ENCODE measurements around the gene COTL1.
"Not testable (repeated sequence)": the region's sequence is repeated elsewhere in the genome, so short reads cannot be mapped to it uniquely, and the experiment has no call there.

Gene COTL1

GRCh38 chr16:84629580-84629979 is 11.7 kb upstream of the COTL1 start:
- Histone ChIP-seq H3K79me2 (ENCODE audit: low read length) (no peaks in the 10 kb centered on the region), H3K4me1 (ENCODE audit: low read length) (peaks cover 6% of the 10 kb centered on the region), H3K36me3 (replicated peaks; ENCODE audit: insufficient read depth, low read length) (no peaks in the 10 kb centered on the region), H3K4me3 (ENCODE audit: low read length) (no peak overlapping the region), H4K20me1 (ENCODE audit: insufficient read depth, low read length) (no peaks in the 10 kb centered on the region), H3K4me2 (ENCODE audit: low read depth, low read length) (no peak overlapping the region), H3K9me2 (replicated peaks; ENCODE audit: insufficient read depth, low read length) (no peaks in the 10 kb centered on the region), H3F3A (ENCODE audit: insufficient read depth, low read length) (peaks cover 8% of the 10 kb centered on the region), H3K9me3 (replicated peaks; ENCODE audit: insufficient read depth, low read length) (no peaks in the 10 kb centered on the region), H2AFZ (ENCODE audit: low read length) (no peak overlapping the region), H3K27ac (ENCODE audit: low read length) (no peak overlapping the region), H3K27me3 (replicated peaks; ENCODE audit: insufficient read depth, low read length) (no peaks in the 10 kb centered on the region), H3K9ac (ENCODE audit: low read length) (no peak overlapping the region)
- TF ChIP-seq EZH2 (optimal IDR thresholded peaks at IDR 0.05; ENCODE audit: low read depth, low read length): no peak
- no peak for DNase-seq

GRCh38 chr16:84628226-84628731 is 10.4 kb upstream of the COTL1 start:
- peak overlapping the region; percentile 46 for H3K9ac ChIP-seq (ENCODE audit: low read length)
- no peaks in the 10 kb centered on the region for H3K79me2 ChIP-seq (ENCODE audit: low read length)
- H4K20me1 ChIP-seq (ENCODE audit: insufficient read depth, low read length): no peaks in the 10 kb centered on the region
- H3K36me3 ChIP-seq (replicated peaks; ENCODE audit: insufficient read depth, low read length): no peaks in the 10 kb centered on the region
- peak; percentile 75 for DNase-seq
- TF ChIP-seq CTCF (IDR thresholded peaks at IDR 0.05; ENCODE audit: low read length) (no peak), EZH2 (optimal IDR thresholded peaks at IDR 0.05; ENCODE audit: low read depth, low read length) (no peak), EZH2phosphoT487 (IDR thresholded peaks at IDR 0.05; ENCODE audit: low read length) (no peak)
- H3K4me3 ChIP-seq (ENCODE audit: low read length): peak overlapping the region; percentile 43
- peaks cover 6% of the 10 kb centered on the region for H3K4me1 ChIP-seq (ENCODE audit: low read length)
- no peaks in the 10 kb centered on the region for H3K9me2 ChIP-seq (replicated peaks; ENCODE audit: insufficient read depth, low read length)
- no peaks in the 10 kb centered on the region for H3K9me3 ChIP-seq (replicated peaks; ENCODE audit: insufficient read depth, low read length)
- H3K27ac ChIP-seq (ENCODE audit: low read length): peak overlapping the region; percentile 84
- H3F3A ChIP-seq (ENCODE audit: insufficient read depth, low read length): peaks cover 8% of the 10 kb centered on the region
- H3K27me3 ChIP-seq (replicated peaks; ENCODE audit: insufficient read depth, low read length): no peaks in the 10 kb centered on the region
- H3K4me2 ChIP-seq (ENCODE audit: low read depth, low read length): peak overlapping the region; percentile 74
- peak overlapping the region; percentile 56; the same call in 1 of the 2 replicates for H2AFZ ChIP-seq (ENCODE audit: low read length)

GRCh38 chr16:84625556-84625955 is 7.7 kb upstream of the COTL1 start:
- H3K4me3 ChIP-seq (ENCODE audit: low read length): no peak overlapping the region
- no peak overlapping the region for H2AFZ ChIP-seq (ENCODE audit: low read length)

GRCh38 chr16:84620913-84621312 is 3.0 kb upstream of the COTL1 start:
- not testable (repeated sequence) for H3K36me3 ChIP-seq (replicated peaks; ENCODE audit: insufficient read depth, low read length); DNase-seq; H3K27ac ChIP-seq (ENCODE audit: low read length); H3K9me3 ChIP-seq (replicated peaks; ENCODE audit: insufficient read depth, low read length); H3F3A ChIP-seq (ENCODE audit: insufficient read depth, low read length); H3K4me3 ChIP-seq (ENCODE audit: low read length); H3K9me2 ChIP-seq (replicated peaks; ENCODE audit: insufficient read depth, low read length); H3K4me1 ChIP-seq (ENCODE audit: low read length); H2AFZ ChIP-seq (ENCODE audit: low read length); H3K4me2 ChIP-seq (ENCODE audit: low read depth, low read length); H4K20me1 ChIP-seq (ENCODE audit: insufficient read depth, low read length); H3K27me3 ChIP-seq (replicated peaks; ENCODE audit: insufficient read depth, low read length); H3K79me2 ChIP-seq (ENCODE audit: low read length); H3K9ac ChIP-seq (ENCODE audit: low read length)

More at GRCh38 chr16:84625556-84625955, 7.7 kb upstream of the COTL1 start:
- Histone ChIP-seq H3K4me2 (ENCODE audit: low read depth, low read length) (no peak overlapping the region), H3K36me3 (replicated peaks; ENCODE audit: insufficient read depth, low read length) (no peaks in the 10 kb centered on the region), H3K27ac (ENCODE audit: low read length) (no peak overlapping the region), H3K9ac (ENCODE audit: low read length) (no peak overlapping the region), H3K27me3 (replicated peaks; ENCODE audit: insufficient read depth, low read length) (no peaks in the 10 kb centered on the region), H3K79me2 (ENCODE audit: low read length) (no peaks in the 10 kb centered on the region), H3K9me3 (replicated peaks; ENCODE audit: insufficient read depth, low read length) (no peaks in the 10 kb centered on the region), H3F3A (ENCODE audit: insufficient read depth, low read length) (peaks cover 4% of the 10 kb centered on the region; the same call in 1 of the 2 replicates), H3K9me2 (replicated peaks; ENCODE audit: insufficient read depth, low read length) (no peaks in the 10 kb centered on the region), H3K4me1 (ENCODE audit: low read length) (peaks cover 6% of the 10 kb centered on the region), H4K20me1 (ENCODE audit: insufficient read depth, low read length) (no peaks in the 10 kb centered on the region)
- DNase-seq: no peak
- no peak for TF ChIP-seq EZH2phosphoT487 (IDR thresholded peaks at IDR 0.05; ENCODE audit: low read length)
- no peak for TF ChIP-seq EZH2 (optimal IDR thresholded peaks at IDR 0.05; ENCODE audit: low read depth, low read length)
- TF ChIP-seq CTCF (IDR thresholded peaks at IDR 0.05; ENCODE audit: low read length): no peak
